SK-N-MC (cell line): ENCODE data around the gene CCDC33.

ENCODE experiments used
- EZH2 ChIP-seq: fragments of 200-600 bp; sonication (generic); IDR thresholded peaks from one replicate; pipeline ENCODE4 v1.6.1; 2017; ENCODE audit warnings: antibody characterized with exemption
- POLR2AphosphoS5 ChIP-seq: IDR thresholded peaks from 2 replicates; pipeline ENCODE4 v1.6.1; 2012; ENCODE audit warnings: mild to moderate bottlenecking, low read depth, low read length, borderline replicate concordance

GRCh38 chr15:74324714-74325113 lies 88.6 kb downstream of the CCDC33 start:
- no peak for TF ChIP-seq POLR2AphosphoS5
- no peak for TF ChIP-seq EZH2
